Measurements from ENCODE around the gene BCAR1.
"Not testable (repeated sequence)": the region's sequence is repeated elsewhere in the genome, so short reads cannot be mapped to it uniquely, and the experiment has no call there.

BCAR1 gene

DNA sequence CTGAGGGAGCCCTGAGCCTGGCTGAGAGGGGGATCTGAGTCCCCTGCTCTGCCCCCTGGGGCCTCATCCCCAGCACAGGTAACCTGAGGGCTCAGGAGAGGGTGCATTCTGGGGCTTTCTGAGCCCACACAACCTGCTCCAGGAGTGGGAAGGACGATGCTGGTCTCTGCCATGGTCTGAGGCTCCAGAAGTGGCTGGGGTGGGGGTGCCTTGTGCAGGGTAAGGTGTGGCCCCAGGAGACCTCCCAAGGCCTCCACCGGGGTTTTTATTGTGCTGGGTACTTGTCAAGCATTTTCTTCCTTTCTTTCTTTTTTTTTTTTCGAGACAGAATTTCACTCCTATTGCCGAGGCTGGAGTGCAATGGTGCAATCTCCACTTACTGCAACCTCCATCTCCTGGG lies 32.3 kb downstream of the BCAR1 start:
- Histone ChIP-seq H3K4me3 (ENCODE audit: low read length) (no peak overlapping the region), H3K4me1 (ENCODE audit: control insufficient read depth, insufficient read depth, low read length) (no peaks in the 10 kb centered on the region), H3K27ac (ENCODE audit: low read depth, low read length) (no peak overlapping the region), H3K9ac (ENCODE audit: low read length) (no peak overlapping the region), H3K27me3 (ENCODE audit: control insufficient read depth, insufficient read depth, low read length) (no peaks in the 10 kb centered on the region), H3K36me3 (ENCODE audit: control insufficient read depth, insufficient read depth, low read length) (no peaks in the 10 kb centered on the region)

DNA sequence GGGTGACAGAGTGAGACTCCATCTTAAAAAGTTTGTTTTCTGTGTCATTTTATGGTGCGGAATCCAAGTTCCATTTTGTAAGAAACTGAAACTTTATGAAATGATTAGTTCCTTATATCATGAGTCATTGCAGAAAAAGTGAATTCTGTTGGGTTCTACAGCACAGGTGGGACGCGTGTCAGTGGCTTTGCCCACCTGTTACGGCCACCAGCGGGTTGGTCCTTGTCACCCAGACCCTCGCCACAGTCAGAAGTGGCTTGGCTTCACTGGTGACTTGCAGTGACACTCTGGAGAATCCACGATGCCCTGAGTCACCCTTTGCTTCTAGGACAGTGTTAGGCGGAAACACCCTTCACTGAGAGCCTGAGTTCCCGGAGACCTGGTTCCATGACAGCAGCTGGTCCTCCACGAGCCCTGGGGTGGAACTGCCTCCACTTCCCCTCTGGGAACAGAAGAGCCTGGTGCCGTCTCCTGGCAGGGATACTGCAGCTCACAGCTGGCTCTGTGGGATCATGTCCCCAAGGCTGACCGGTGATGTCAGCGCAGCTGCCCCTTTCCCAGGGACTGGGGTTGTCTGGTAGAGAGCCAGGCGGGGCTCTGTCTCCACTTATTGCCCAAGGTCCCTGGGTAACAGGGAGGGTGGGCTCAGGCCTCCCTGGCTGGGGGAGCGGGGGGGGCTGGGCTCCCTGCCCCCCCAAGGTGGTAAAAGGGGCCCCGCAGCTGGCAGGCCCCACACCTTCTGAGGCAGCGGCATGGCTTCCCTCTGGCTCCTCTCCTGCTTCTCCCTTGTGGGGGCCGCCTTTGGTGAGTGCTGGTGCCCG lies 33.0 kb downstream of the BCAR1 start, which contains the start of gene CTRB1:
TSS of gene CTRB1 (plus strand) at position 733 of the 821 bp plus-strand sequence. CDS start at position 753, 20 bp downstream.
- Histone ChIP-seq H3K4me1 (ENCODE audit: control insufficient read depth, insufficient read depth, low read length) (no peaks in the 10 kb centered on the region), H3K27ac (ENCODE audit: low read depth, low read length) (no peak within 1 kb of the TSS), H3K4me3 (ENCODE audit: low read length) (no peak within 1 kb of the TSS), H3K36me3 (ENCODE audit: control insufficient read depth, insufficient read depth, low read length) (no peaks in the 10 kb centered on the region), H3K9ac (ENCODE audit: low read length) (no peak within 1 kb of the TSS), H3K27me3 (ENCODE audit: control insufficient read depth, insufficient read depth, low read length) (no peaks in the 10 kb centered on the region)

GRCh38 chr16:75217389-75217851 lies 34.0 kb downstream of the BCAR1 start:
- no peak overlapping the region for H3K4me3 ChIP-seq (ENCODE audit: low read length)
- H3K9ac ChIP-seq (ENCODE audit: low read length): no peak overlapping the region
- H3K4me1 ChIP-seq (ENCODE audit: control insufficient read depth, insufficient read depth, low read length): no peaks in the 10 kb centered on the region
- H3K36me3 ChIP-seq (ENCODE audit: control insufficient read depth, insufficient read depth, low read length): no peaks in the 10 kb centered on the region
- no peaks in the 10 kb centered on the region for H3K27me3 ChIP-seq (ENCODE audit: control insufficient read depth, insufficient read depth, low read length)
- no peak overlapping the region for H3K27ac ChIP-seq (ENCODE audit: low read depth, low read length)

DNA sequence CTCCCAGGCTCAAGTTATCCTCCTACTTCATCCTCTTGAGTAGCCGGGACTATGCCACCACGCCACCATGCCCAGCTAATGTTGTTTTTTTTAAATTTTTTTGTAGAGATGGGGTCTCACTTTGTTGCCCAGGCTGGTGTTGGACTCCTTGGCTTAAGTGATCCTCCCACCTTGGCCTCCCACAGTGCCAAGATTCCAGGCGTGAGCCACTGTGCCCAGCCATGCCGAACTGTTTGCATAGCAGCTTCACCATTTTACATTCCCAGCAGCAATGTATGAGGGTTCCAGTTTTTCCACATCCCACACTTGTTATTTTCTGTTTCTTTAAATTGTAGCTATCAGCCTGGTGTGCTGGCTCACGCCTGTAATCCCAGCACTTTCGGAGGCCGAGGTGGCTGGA lies 34.8 kb downstream of the BCAR1 start:
- Histone ChIP-seq H3K4me3 (ENCODE audit: low read length) (no peak overlapping the region), H3K27me3 (ENCODE audit: control insufficient read depth, insufficient read depth, low read length) (no peaks in the 10 kb centered on the region), H3K9ac (ENCODE audit: low read length) (no peak overlapping the region), H3K4me1 (ENCODE audit: control insufficient read depth, insufficient read depth, low read length) (no peaks in the 10 kb centered on the region), H3K36me3 (ENCODE audit: control insufficient read depth, insufficient read depth, low read length) (no peaks in the 10 kb centered on the region), H3K27ac (ENCODE audit: low read depth, low read length) (no peak overlapping the region)

GRCh38 chr16:75216127-75216526 lies 35.3 kb downstream of the BCAR1 start:
- no peak overlapping the region for H3K27ac ChIP-seq (ENCODE audit: low read depth, low read length)
- H3K27me3 ChIP-seq (ENCODE audit: control insufficient read depth, insufficient read depth, low read length): no peaks in the 10 kb centered on the region
- no peak overlapping the region for H3K9ac ChIP-seq (ENCODE audit: low read length)
- H3K4me3 ChIP-seq (ENCODE audit: low read length): no peak overlapping the region
- no peaks in the 10 kb centered on the region for H3K4me1 ChIP-seq (ENCODE audit: control insufficient read depth, insufficient read depth, low read length)
- no peaks in the 10 kb centered on the region for H3K36me3 ChIP-seq (ENCODE audit: control insufficient read depth, insufficient read depth, low read length)

DNA sequence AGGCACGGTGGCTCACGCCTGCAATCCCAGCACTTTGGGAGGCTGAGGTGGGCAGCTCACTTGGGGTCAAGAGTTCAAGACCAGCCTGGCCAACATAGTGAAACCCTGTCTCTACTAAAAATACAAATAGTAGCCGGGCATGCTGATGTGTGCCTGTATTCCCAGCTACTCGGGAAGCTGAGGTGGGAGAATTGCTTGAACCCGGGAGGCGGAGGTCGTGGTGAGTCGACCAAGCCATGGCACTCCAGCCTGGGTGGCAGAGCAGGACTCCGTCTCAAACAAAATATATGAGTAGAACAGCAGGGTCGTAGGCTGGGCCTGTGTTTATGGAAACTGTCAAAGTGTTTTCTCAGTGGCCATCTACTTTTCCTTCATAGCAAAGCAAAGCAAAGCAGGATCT lies 40.1 kb downstream of the BCAR1 start:
- not testable (repeated sequence) for H3K36me3 ChIP-seq (ENCODE audit: control insufficient read depth, insufficient read depth, low read length); H3K4me3 ChIP-seq (ENCODE audit: low read length); H3K4me1 ChIP-seq (ENCODE audit: control insufficient read depth, insufficient read depth, low read length); H3K27ac ChIP-seq (ENCODE audit: low read depth, low read length); H3K9ac ChIP-seq (ENCODE audit: low read length); H3K27me3 ChIP-seq (ENCODE audit: control insufficient read depth, insufficient read depth, low read length)

GRCh38 chr16:75209944-75210343 lies 41.5 kb downstream of the BCAR1 start:
- no peaks in the 10 kb centered on the region for H3K4me1 ChIP-seq (ENCODE audit: control insufficient read depth, insufficient read depth, low read length)
- H3K27me3 ChIP-seq (ENCODE audit: control insufficient read depth, insufficient read depth, low read length): no peaks in the 10 kb centered on the region
- H3K9ac ChIP-seq (ENCODE audit: low read length): no peak overlapping the region

GRCh38 chr16:75209514-75209913 lies 41.9 kb downstream of the BCAR1 start:
- not testable (repeated sequence) for H3K4me3 ChIP-seq (ENCODE audit: low read length); H3K9ac ChIP-seq (ENCODE audit: low read length); H3K27ac ChIP-seq (ENCODE audit: low read depth, low read length); H3K4me1 ChIP-seq (ENCODE audit: control insufficient read depth, insufficient read depth, low read length); H3K36me3 ChIP-seq (ENCODE audit: control insufficient read depth, insufficient read depth, low read length); H3K27me3 ChIP-seq (ENCODE audit: control insufficient read depth, insufficient read depth, low read length)

More at GRCh38 chr16:75209944-75210343, 41.5 kb downstream of the BCAR1 start:
- Histone ChIP-seq H3K27ac (ENCODE audit: low read depth, low read length) (no peak overlapping the region), H3K4me3 (ENCODE audit: low read length) (no peak overlapping the region), H3K36me3 (ENCODE audit: control insufficient read depth, insufficient read depth, low read length) (no peaks in the 10 kb centered on the region)

- Histone ChIP-seq H3K9ac (ENCODE audit: low read length) (no peak overlapping the region), H3K4me1 (ENCODE audit: control insufficient read depth, insufficient read depth, low read length) (no peaks in the 10 kb centered on the region), H3K27ac (ENCODE audit: low read depth, low read length) (no peak overlapping the region), H3K27me3 (ENCODE audit: control insufficient read depth, insufficient read depth, low read length) (no peaks in the 10 kb centered on the region), H3K4me3 (ENCODE audit: low read length) (no peak overlapping the region), H3K36me3 (ENCODE audit: control insufficient read depth, insufficient read depth, low read length) (no peaks in the 10 kb centered on the region)
These were observed 42.4 kb downstream of the BCAR1 start for GRCh38 chr16:75208861-75209505.

DNA sequence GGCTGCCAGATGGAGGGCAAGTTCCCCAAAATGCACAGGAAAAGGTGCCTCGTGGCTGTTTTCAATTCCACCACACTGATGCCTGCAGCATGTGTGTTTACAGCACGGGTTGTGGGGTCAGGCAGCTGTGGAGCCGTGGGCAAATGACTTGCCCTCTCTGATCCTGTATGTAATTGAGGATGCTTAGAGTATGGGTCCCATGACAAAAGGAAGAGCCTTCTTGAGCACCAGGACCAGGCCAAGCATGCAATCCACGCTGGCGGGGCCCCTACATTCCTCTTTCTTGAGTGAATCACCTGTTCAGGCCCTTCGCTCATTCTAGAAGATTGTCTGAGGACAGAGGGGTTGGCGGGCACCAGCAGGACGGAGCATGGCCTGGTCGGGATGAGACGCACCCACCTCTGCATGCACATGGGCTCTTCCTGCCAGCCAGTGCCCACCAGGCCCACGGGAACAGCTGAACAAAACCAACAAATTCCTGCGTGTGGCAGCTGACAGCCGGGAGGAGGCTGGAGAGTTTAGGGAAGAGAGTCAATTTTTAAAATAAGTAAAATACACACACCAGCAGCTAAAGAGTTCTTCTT lies 43.1 kb downstream of the BCAR1 start:
- Histone ChIP-seq H3K36me3 (ENCODE audit: control insufficient read depth, insufficient read depth, low read length) (no peaks in the 10 kb centered on the region), H3K4me3 (ENCODE audit: low read length) (no peak overlapping the region), H3K27ac (ENCODE audit: low read depth, low read length) (no peak overlapping the region), H3K9ac (ENCODE audit: low read length) (no peak overlapping the region), H3K27me3 (ENCODE audit: control insufficient read depth, insufficient read depth, low read length) (no peaks in the 10 kb centered on the region), H3K4me1 (ENCODE audit: control insufficient read depth, insufficient read depth, low read length) (no peaks in the 10 kb centered on the region)

- H3K9ac ChIP-seq (ENCODE audit: low read length): no peak overlapping the region
- H3K27me3 ChIP-seq (ENCODE audit: control insufficient read depth, insufficient read depth, low read length): no peaks in the 10 kb centered on the region
- H3K4me3 ChIP-seq (ENCODE audit: low read length): no peak overlapping the region
- H3K4me1 ChIP-seq (ENCODE audit: control insufficient read depth, insufficient read depth, low read length): no peaks in the 10 kb centered on the region
- no peak overlapping the region for H3K27ac ChIP-seq (ENCODE audit: low read depth, low read length)
- no peaks in the 10 kb centered on the region for H3K36me3 ChIP-seq (ENCODE audit: control insufficient read depth, insufficient read depth, low read length)
These were observed 43.6 kb downstream of the BCAR1 start for GRCh38 chr16:75207831-75208230.

DNA sequence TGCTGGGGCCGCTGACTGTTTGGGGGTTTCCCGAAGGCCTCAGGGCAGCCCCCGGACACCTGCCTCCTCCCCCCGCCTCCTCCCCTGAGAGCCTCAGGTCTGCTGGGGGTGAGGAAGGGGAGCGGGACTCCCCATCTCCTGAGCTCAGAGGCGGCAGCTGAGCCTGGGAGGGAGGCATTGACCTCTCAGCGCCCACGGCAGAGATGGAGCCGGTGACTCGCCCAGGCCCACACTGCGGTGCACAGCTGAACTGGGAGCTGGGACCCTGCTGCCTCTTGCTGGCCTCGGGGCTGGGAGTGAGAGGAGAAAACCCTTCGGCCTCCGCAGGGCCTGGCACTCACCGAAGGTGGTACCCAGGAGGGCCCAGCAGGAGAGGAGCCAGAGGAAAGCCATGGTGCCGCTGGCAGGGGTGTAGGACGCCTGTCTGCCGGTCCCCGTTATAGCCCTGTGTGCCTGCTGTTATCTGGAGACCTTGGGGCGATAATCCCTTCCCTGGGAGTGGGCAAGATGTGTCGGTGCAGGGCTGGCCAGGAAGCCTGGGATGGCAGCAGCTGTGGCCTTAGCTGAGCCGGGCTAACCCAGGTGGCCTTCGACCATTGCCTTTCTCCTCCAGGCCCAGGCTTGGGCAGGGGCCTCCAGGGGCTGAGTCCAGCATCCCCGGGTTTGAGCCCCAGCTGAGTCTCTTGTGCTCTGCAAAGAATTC lies 44.5 kb downstream of the BCAR1 start, which contains the start of gene CTRB2:
TSS of gene CTRB2 (minus strand) at position 413 of the 703 bp plus-strand sequence. CDS start at position 393, 20 bp downstream.
- Histone ChIP-seq H3K27me3 (ENCODE audit: control insufficient read depth, insufficient read depth, low read length) (no peaks in the 10 kb centered on the region), H3K9ac (ENCODE audit: low read length) (no peak within 1 kb of the TSS), H3K27ac (ENCODE audit: low read depth, low read length) (no peak within 1 kb of the TSS), H3K4me1 (ENCODE audit: control insufficient read depth, insufficient read depth, low read length) (no peaks in the 10 kb centered on the region), H3K36me3 (ENCODE audit: control insufficient read depth, insufficient read depth, low read length) (no peaks in the 10 kb centered on the region), H3K4me3 (ENCODE audit: low read length) (no peak within 1 kb of the TSS)

Measured in rectal smooth muscle tissue (tissue), 1 donor.